Right lobe of liver (tissue), 6 donors: Measurements from ENCODE around the gene PROC. TPM values are rescaled to one million over a fixed set of nuclear protein-coding genes. Genes with fewer than 3 reads are reported as not detected.

Experiments
- ATAC-seq, 4 donors: fragments of 200-7000 bp; cut with Tn5 transposase; one replicate each; pipeline ENCODE4 v1.9.1; 2020; ENCODE audit warnings: mild to moderate bottlenecking in 4 of 4, moderate library complexity in 4 of 4
- DNase-seq, 3 donors: peaks; one replicate each; pipeline ENCODE4 v3.0.0-alpha.2; 2020
- H3K27ac ChIP-seq, 3 donors: fragments of 200-600 bp; one replicate each; pipeline ENCODE4 v1.8.0; 2022
- H3K27me3 ChIP-seq, 2 donors: fragments of 200-600 bp; one replicate each; pipeline ENCODE4 v1.8.0; 2022
- H3K36me3 ChIP-seq, 4 donors: fragments of 200-600 bp; sonication (generic) in 1 of 4; one replicate each; pipeline versions ENCODE4 v1.5.1 to v1.8.0; 2017 to 2022; ENCODE audit warnings: control low read depth in 1 of 4
- H3K4me1 ChIP-seq, 4 donors: fragments of 200-600 bp; sonication (generic) in 1 of 4; one replicate each; pipeline versions ENCODE4 v1.5.1 to v1.8.0; 2017 to 2022; ENCODE audit warnings: control low read depth in 1 of 4
- H3K4me3 ChIP-seq, 3 donors: fragments of 200-600 bp; one replicate each; pipeline ENCODE4 v1.8.0; 2022
- H3K9me3 ChIP-seq, 4 donors: fragments of 200-600 bp; sonication (generic) in 1 of 4; one replicate each; pipeline versions ENCODE4 v1.5.1 to v1.8.0; 2017 to 2022; ENCODE audit warnings: control low read depth in 1 of 4
- POLR2A ChIP-seq: fragments of 450-650 bp; IDR thresholded peaks from one replicate; pipeline ENCODE4 v1.6.1; 2017; ENCODE audit warnings: antibody characterized with exemption, mild to moderate bottlenecking
- WGBS: methylation state at CpG from one replicate; pipeline ENCODE4 v1.1.6; 2018; ENCODE audit warnings: low coverage, low lambda C conversion rate; ENCODE audit not compliant: insufficient coverage; ENCODE audit errors: missing lambda C conversion rate; 5-methylcytosine and 5-hydroxymethylcytosine counted together
- intact Hi-C, 2 donors: fragments of 100-400 bp; cut with DNase I; formaldehyde crosslinking; loops; one replicate each; pipeline versions ENCODE4 v1.11.2 to v1.14.1; 2022
- total RNA-seq, 6 experiments: library from RNA; depleted of rRNA in 2 of 6; stranded (reverse); fragments of >200 nt in 2 of 6; fragmentation: NEBNext Ultra II Directional in 3 of 6; extraction: Animal tissue kit (Norgen Biotek cat#: 25700) in 3 of 6; gene quantifications; one replicate each; pipeline versions ENCODE4 v1.1.0 to v1.2.4, GENCODE V29; 2016 to 2023
- TF ChIP-seq, protein P1 (sequence below), 4 donors: fragments of 200-600 bp in 3 of 4; fragments of 450-650 bp in 1 of 4; IDR thresholded peaks; one replicate each; pipeline versions ENCODE4 v1.5.1 to v1.8.0; 2016 to 2022; ENCODE audit warnings: antibody characterized with exemption in 4 of 4, mild to moderate bottlenecking in 2 of 4
- donor health status: DM: no; HTN: yes; CAD: no.
- donor health status: DM: no; HTN: no; CAD: no.
- donor health status: DM: no; HTN: no; CAD: no.
- donor health status: DM: no; HTN: yes; CAD: no.
- donor health status: DM: no; HTN: yes; CAD: no.

Gene PROC
- total RNA-seq, 6 experiments from 2014 or later: 224 to 447 (median 319) TPM

GRCh38 chr2:127422559-127423477 lies 4.6 kb downstream of the PROC start:
- WGBS: 54% methylated on average over 12 of the region's 73 CpGs
- H3K27me3 ChIP-seq: no peaks in the 10 kb centered on the region
- H3K4me1 ChIP-seq: peaks cover 0 to 12% (median 1%) of the 10 kb centered on the region in 4 donors
- no peak overlapping the region for H3K27ac ChIP-seq
- intact Hi-C loops: no loop called here
- TF ChIP-seq, protein P1, sequence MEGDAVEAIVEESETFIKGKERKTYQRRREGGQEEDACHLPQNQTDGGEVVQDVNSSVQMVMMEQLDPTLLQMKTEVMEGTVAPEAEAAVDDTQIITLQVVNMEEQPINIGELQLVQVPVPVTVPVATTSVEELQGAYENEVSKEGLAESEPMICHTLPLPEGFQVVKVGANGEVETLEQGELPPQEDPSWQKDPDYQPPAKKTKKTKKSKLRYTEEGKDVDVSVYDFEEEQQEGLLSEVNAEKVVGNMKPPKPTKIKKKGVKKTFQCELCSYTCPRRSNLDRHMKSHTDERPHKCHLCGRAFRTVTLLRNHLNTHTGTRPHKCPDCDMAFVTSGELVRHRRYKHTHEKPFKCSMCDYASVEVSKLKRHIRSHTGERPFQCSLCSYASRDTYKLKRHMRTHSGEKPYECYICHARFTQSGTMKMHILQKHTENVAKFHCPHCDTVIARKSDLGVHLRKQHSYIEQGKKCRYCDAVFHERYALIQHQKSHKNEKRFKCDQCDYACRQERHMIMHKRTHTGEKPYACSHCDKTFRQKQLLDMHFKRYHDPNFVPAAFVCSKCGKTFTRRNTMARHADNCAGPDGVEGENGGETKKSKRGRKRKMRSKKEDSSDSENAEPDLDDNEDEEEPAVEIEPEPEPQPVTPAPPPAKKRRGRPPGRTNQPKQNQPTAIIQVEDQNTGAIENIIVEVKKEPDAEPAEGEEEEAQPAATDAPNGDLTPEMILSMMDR (IDR thresholded peaks at IDR 0.05): no peak
- no peak for TF ChIP-seq POLR2A
- H3K36me3 ChIP-seq: peaks cover 0 to 33% (median 10%) of the 10 kb centered on the region in 4 donors
- ATAC-seq (no peak), DNase-seq (peak in 1 of 3 donors; percentile 38)
- peak overlapping the region in 2 of 3 donors; percentile 5 to 13 for H3K4me3 ChIP-seq
- no peaks in the 10 kb centered on the region for H3K9me3 ChIP-seq

DNA sequence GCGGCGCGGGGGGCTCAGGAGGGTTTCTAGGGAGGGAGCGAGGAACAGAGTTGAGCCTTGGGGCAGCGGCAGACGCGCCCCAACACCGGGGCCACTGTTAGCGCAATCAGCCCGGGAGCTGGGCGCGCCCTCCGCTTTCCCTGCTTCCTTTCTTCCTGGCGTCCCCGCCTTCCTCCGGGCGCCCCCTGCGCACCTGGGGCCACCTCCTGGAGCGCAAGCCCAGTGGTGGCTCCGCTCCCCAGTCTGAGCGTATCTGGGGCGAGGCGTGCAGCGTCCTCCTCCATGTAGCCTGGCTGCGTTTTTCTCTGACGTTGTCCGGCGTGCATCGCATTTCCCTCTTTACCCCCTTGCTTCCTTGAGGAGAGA lies 5.2 kb downstream of the PROC start:
- Histone ChIP-seq H3K27ac (no peak overlapping the region), H3K9me3 (no peaks in the 10 kb centered on the region), H3K4me1 (peaks cover 0 to 8% (median 0%) of the 10 kb centered on the region in 4 donors), H3K27me3 (no peaks in the 10 kb centered on the region), H3K36me3 (peaks cover 0 to 33% (median 11%) of the 10 kb centered on the region in 4 donors), H3K4me3 (peak overlapping the region in 2 of 3 donors; percentile 5 to 13)
- intact Hi-C loops: no loop called here
- TF ChIP-seq POLR2A: no peak
- TF ChIP-seq, protein P1 (IDR thresholded peaks at IDR 0.05): no peak
- ATAC-seq (no peak), DNase-seq (no peak)
- WGBS: 36% methylated on average over 12 of the region's 29 CpGs

- no peaks in the 10 kb centered on the region for H3K9me3 ChIP-seq
- ATAC-seq (no peak), DNase-seq (no peak)
- no peak for TF ChIP-seq POLR2A
- TF ChIP-seq, protein P1 (IDR thresholded peaks at IDR 0.05): no peak
- peaks cover 0 to 33% (median 12%) of the 10 kb centered on the region in 4 donors for H3K36me3 ChIP-seq
- no peak overlapping the region for H3K4me3 ChIP-seq
- no peak overlapping the region for H3K27ac ChIP-seq
- intact Hi-C loops: no loop called here
- H3K4me1 ChIP-seq: peaks cover 0 to 8% (median 0%) of the 10 kb centered on the region in 4 donors
- WGBS: 56% methylated on average over 1 of the region's 1 CpG
- H3K27me3 ChIP-seq: no peaks in the 10 kb centered on the region
These were observed 5.7 kb downstream of the PROC start for GRCh38 chr2:127423880-127424279.

DNA sequence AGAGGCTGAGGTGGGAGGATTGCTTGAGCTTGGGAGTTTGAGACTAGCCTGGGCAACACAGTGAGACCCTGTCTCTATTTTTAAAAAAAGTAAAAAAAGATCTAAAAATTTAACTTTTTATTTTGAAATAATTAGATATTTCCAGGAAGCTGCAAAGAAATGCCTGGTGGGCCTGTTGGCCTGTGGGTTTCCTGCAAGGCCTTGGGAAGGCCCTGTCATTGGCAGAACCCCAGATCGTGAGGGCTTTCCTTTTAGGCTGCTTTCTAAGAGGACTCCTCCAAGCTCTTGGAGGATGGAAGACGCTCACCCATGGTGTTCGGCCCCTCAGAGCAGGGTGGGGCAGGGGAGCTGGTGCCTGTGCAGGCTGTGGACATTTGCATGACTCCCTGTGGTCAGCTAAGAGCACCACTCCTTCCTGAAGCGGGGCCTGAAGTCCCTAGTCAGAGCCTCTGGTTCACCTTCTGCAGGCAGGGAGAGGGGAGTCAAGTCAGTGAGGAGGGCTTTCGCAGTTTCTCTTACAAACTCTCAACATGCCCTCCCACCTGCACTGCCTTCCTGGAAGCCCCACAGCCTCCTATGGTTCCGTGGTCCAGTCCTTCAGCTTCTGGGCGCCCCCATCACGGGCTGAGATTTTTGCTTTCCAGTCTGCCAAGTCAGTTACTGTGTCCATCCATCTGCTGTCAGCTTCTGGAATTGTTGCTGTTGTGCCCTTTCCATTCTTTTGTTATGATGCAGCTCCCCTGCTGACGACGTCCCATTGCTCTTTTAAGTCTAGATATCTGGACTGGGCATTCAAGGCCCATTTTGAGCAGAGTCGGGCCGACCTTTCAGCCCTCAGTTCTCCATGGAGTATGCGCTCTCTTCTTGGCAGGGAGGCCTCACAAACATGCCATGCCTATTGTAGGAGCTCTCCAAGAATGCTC lies 6.6 kb downstream of the PROC start:
- intact Hi-C loops: no loop called here
- no peaks in the 10 kb centered on the region for H3K27me3 ChIP-seq
- ATAC-seq (no peak), DNase-seq (no peak)
- no peak overlapping the region for H3K4me3 ChIP-seq
- 74% methylated on average over 7 of the region's 13 CpGs for WGBS
- H3K9me3 ChIP-seq: no peaks in the 10 kb centered on the region
- peaks cover 0 to 8% (median 0%) of the 10 kb centered on the region in 4 donors for H3K4me1 ChIP-seq
- H3K36me3 ChIP-seq: peaks cover 0 to 33% (median 12%) of the 10 kb centered on the region in 4 donors
- TF ChIP-seq POLR2A: no peak
- TF ChIP-seq, protein P1 (IDR thresholded peaks at IDR 0.05): no peak
- H3K27ac ChIP-seq: no peak overlapping the region
